ENCODE results near the gene SLFN12L. TPM values are rescaled to one million over a fixed set of nuclear protein-coding genes. Genes with fewer than 3 reads are reported as not detected.

Gene SLFN12L
- total and polyA plus RNA-seq, 9 of the 15 experiments (the other 6 are each of a cell fraction or from before 2014, with no cell fraction given): 0.04 to 0.31 (median 0.08) TPM; not detected in 3

- TF ChIP-seq TAL1 (IDR thresholded peaks at IDR 0.05) (no peak), RBM22 (IDR thresholded peaks at IDR 0.05; ENCODE audit: low read depth, low read length, poor library complexity, severe bottlenecking) (no peak), U2AF2 (optimal IDR thresholded peaks at IDR 0.05; ENCODE audit: low read depth, low read length) (no peak), MAFG (tag; conservative IDR thresholded peaks at IDR 0.05) (no peak), ZNF431 (CRISPR knock-in tag; IDR thresholded peaks at IDR 0.05) (no peak), ZNF41 (CRISPR knock-in tag; conservative IDR thresholded peaks at IDR 0.05) (no peak), HDAC2 (IDR thresholded peaks at IDR 0.05) (no peak), ARID1B (IDR thresholded peaks at IDR 0.05) (no peak), AFF1 (IDR thresholded peaks at IDR 0.05; ENCODE audit: low read depth in 1 of 2, partially characterized antibody in 2 of 2) (no peak), JUNB (CRISPR knock-in tag; conservative IDR thresholded peaks at IDR 0.05) (no peak), ZMIZ1 (IDR thresholded peaks at IDR 0.05; ENCODE audit: low read depth in 2 of 2, low read length in 2 of 2) (no peak), PBX2 (CRISPR knock-in tag; IDR thresholded peaks at IDR 0.05; ENCODE audit: low read depth) (no peak), PBX2 (tag; conservative IDR thresholded peaks at IDR 0.05; ENCODE audit: low read depth) (no peak)
- BruUV-seq (replicated peaks): no TSS peak
- FAIRE-seq (no peak), ATAC-seq (no peak), DNase-seq (ENCODE audit: extremely low read depth in 1 of 4, low spot score in 3 of 4) (no peak)
- ChIA-PET CTCF (ENCODE audit: low intra/inter-chr PET ratio) (no interaction called here), POLR2A (interaction anchor here (0.8 kb wide), 1 partner anchor 1039 kb away, joined by 3 read pairs; no protein-coding TSS in a partner anchor)
- no peaks in the 10 kb centered on the region for H4K20me1 ChIP-seq (replicated peaks; ENCODE audit: control insufficient read depth, insufficient read depth, low read length)
- H3K4me1 ChIP-seq (replicated peaks in 1 of 2; ENCODE audit: control insufficient read depth in 2 of 2, insufficient read depth in 2 of 2, low read length in 2 of 2): no peaks in the 10 kb centered on the region
- H3K27ac ChIP-seq (ENCODE audit: extremely low read depth, low read depth, low read length): no peak overlapping the region
- H3K4me2 ChIP-seq (ENCODE audit: insufficient read depth, low read length): no peak overlapping the region
- H3K4me3 ChIP-seq: no peak overlapping the region
- no peaks in the 10 kb centered on the region for H3K9me1 ChIP-seq (ENCODE audit: control insufficient read depth, insufficient read depth, low read length)
- in situ Hi-C loops (cut with MboI) (no loop called here), intact Hi-C loops (cut with micrococcal nuclease) (loop anchor here (10.0 kb wide), 1 partner anchor 58 kb away; the partner anchor contains the start of gene SLFN12L)
- no peaks in the 10 kb centered on the region; a peak in 2 of 5 replicates for H3K27me3 ChIP-seq (ENCODE audit: control insufficient read depth in 2 of 2, insufficient read depth in 2 of 2, low read length in 2 of 2)
- H3K9me3 ChIP-seq (replicated peaks; ENCODE audit: control insufficient read depth, insufficient read depth, low read depth, low read length): no peaks in the 10 kb centered on the region
- WGBS (ENCODE audit: insufficient coverage, low coverage, missing lambda C conversion rate): 6% methylated on average over 2 of the region's 2 CpGs
- H2AFZ ChIP-seq (ENCODE audit: low read depth, low read length): no peak overlapping the region
- no peaks in the 10 kb centered on the region for H3K79me2 ChIP-seq (ENCODE audit: control insufficient read depth, insufficient read depth, low read length)
- no peak overlapping the region for H3K9ac ChIP-seq (ENCODE audit: insufficient read depth in 1 of 2, low read depth in 2 of 2, low read length in 2 of 2)
- H3K36me3 ChIP-seq (ENCODE audit: control insufficient read depth, insufficient read depth, low read length): no peaks in the 10 kb centered on the region
Measured at GRCh38 chr17:35476283-35476820, 61.1 kb downstream of the SLFN12L start.

All from K562 (cell line).